Sigmoid colon (tissue), 4 donors: ENCODE measurements around the gene THOC7.

Source experiments
- POLR2A ChIP-seq, 2 donors: fragments of 450-650 bp; IDR thresholded peaks; one replicate each; pipeline ENCODE4 v1.6.1; 2016; ENCODE audit warnings: antibody characterized with exemption in 2 of 2, mild to moderate bottlenecking in 2 of 2, moderate library complexity in 2 of 2
- POLR2AphosphoS5 ChIP-seq, 4 donors: sonication (generic); formaldehyde crosslinking; IDR thresholded peaks; one replicate each; pipeline ENCODE4 v1.6.1; 2017; ENCODE audit warnings: antibody characterized with exemption in 4 of 4
- TF ChIP-seq, protein P1 (sequence below), 4 experiments: fragments of 450-650 bp in 3 of 4; fragments of 200-600 bp in 1 of 4; IDR thresholded peaks; one replicate each; pipeline ENCODE4 v1.5.1; 2016 to 2019; ENCODE audit warnings: antibody characterized with exemption in 4 of 4, mild to moderate bottlenecking in 3 of 4, moderate library complexity in 2 of 4

DNA sequence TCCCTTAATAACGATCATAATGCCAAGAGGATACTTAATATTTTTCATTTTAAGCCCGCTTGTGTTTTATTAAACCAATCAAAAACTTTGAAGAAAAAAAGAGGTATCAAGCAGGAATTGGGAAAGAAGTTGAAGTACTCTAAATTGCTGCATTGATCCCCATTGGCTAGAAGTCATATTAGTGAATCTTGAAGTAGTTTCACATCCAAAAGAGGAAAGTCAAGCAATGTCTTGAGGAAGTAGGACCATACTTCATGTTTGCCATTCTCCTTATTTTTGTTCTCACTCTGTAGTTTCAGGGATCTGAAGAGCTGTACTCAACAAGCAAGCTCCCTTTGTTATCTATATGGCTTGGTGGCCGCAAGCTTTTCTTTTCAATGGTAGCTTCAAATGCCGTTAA, 46.4 kb upstream of the THOC7 start:
- TF ChIP-seq, protein P1, sequence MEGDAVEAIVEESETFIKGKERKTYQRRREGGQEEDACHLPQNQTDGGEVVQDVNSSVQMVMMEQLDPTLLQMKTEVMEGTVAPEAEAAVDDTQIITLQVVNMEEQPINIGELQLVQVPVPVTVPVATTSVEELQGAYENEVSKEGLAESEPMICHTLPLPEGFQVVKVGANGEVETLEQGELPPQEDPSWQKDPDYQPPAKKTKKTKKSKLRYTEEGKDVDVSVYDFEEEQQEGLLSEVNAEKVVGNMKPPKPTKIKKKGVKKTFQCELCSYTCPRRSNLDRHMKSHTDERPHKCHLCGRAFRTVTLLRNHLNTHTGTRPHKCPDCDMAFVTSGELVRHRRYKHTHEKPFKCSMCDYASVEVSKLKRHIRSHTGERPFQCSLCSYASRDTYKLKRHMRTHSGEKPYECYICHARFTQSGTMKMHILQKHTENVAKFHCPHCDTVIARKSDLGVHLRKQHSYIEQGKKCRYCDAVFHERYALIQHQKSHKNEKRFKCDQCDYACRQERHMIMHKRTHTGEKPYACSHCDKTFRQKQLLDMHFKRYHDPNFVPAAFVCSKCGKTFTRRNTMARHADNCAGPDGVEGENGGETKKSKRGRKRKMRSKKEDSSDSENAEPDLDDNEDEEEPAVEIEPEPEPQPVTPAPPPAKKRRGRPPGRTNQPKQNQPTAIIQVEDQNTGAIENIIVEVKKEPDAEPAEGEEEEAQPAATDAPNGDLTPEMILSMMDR (IDR thresholded peaks at IDR 0.05), result no peak
- TF ChIP-seq POLR2A (IDR thresholded peaks at IDR 0.05) (no peak), POLR2AphosphoS5 (IDR thresholded peaks at IDR 0.05) (no peak)
